Activated B cell treated with CpG ODN at 0.5 μM for 24 hours (primary cell): ENCODE data around the gene ZFYVE9. TPM values are rescaled to one million over a fixed set of nuclear protein-coding genes. Genes with fewer than 3 reads are reported as not detected.

Source experiments
- ATAC-seq: fragments of 200-7000 bp; cut with Tn5 transposase; one replicate; pipeline ENCODE4 v1.10.0; 2021; ENCODE audit warnings: low read depth, mild to moderate bottlenecking, moderate library complexity
- CTCF ChIA-PET: fragments of 350-600 bp; sonication (Branson Sonifier 250); formaldehyde crosslinking; loops from one replicate; lab custom pipeline; 2021; ENCODE audit warnings: antibody characterized with exemption; lab: Charles Lee
- POLR2A ChIA-PET: fragments of 350-600 bp; sonication (Branson Sonifier 250); formaldehyde crosslinking; loops from one replicate; lab custom pipeline; 2021; ENCODE audit warnings: antibody characterized with exemption; lab: Charles Lee
- DNase-seq: peaks from one replicate; pipeline ENCODE4 v3.0.0; 2022
- H3K27ac Mint-ChIP-seq: one replicate; pipeline ENCODE4 v1.8.0; 2020; ENCODE audit warnings: mixed read lengths
- H3K27me3 Mint-ChIP-seq: one replicate; pipeline ENCODE4 v1.8.0; 2021; ENCODE audit warnings: mixed read lengths
- H3K36me3 Mint-ChIP-seq: one replicate; pipeline ENCODE4 v1.8.0; 2021; ENCODE audit warnings: low read depth, mixed read lengths
- H3K4me1 Mint-ChIP-seq: one replicate; pipeline ENCODE4 v1.8.0; 2021; ENCODE audit warnings: mixed read lengths
- H3K4me3 Mint-ChIP-seq: one replicate; pipeline ENCODE4 v1.8.0; 2020; ENCODE audit warnings: mild to moderate bottlenecking, mixed read lengths
- H3K9me3 Mint-ChIP-seq: one replicate; pipeline ENCODE4 v1.8.0; 2020; ENCODE audit warnings: mixed read lengths
- CTCF ChIP-seq: fragments of 200-600 bp; IDR thresholded peaks from one replicate; pipeline ENCODE4 v1.8.0; 2022; ENCODE audit warnings: antibody characterized with exemption, mild to moderate bottlenecking
- intact Hi-C: fragments of 100-400 bp; cut with micrococcal nuclease; formaldehyde crosslinking; loops from one replicate; pipeline ENCODE4 v1.15.1; 2024
- total RNA-seq: library from RNA; stranded (reverse); gene quantifications from 2 replicates; pipeline ENCODE4 v1.2.3, GENCODE V29; 2022

Gene ZFYVE9
- total RNA-seq, 1 donor from 2014 or later = 3.2 TPM

DNA sequence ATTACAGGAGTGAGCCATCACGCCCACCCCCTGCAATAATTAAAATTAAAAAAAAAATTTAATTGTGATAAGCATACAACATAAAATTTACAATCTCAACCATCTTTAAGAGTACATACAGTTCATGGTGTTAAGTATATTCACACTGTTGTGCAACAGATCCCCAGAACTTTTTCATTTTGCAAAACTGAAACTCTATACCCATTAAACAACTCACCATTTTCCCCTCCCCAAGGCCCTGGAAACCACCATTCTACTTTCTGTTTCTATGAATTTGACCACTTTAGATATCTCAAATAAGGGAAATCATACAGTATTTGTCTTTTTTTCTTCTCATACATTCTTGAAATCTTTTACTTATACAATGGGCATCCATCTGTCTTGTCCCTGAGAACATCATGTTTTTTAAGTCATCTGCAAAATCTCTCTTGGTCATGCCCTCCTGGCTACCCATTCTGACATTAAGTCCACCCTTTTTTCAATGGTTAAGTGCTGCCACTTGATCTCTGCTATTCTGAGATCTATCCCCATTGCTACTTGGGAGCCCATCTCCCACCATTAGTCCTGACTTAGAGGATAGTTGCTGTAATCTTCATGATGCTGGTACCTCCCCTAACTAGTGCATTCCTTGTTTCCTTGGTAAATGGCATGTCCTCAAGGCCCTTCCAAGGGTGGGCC, 39.4 kb upstream of the ZFYVE9 start:
- DNase-seq (no peak), ATAC-seq (no peak)
- intact Hi-C loops = no loop called here
- H3K27ac Mint-ChIP-seq = no peak overlapping the region
- H3K36me3 Mint-ChIP-seq = no peaks in the 10 kb centered on the region
- no peaks in the 10 kb centered on the region for H3K4me1 Mint-ChIP-seq
- CTCF ChIA-PET = no interaction called here
- H3K27me3 Mint-ChIP-seq = no peaks in the 10 kb centered on the region
- no peak for TF ChIP-seq CTCF
- H3K9me3 Mint-ChIP-seq = no peaks in the 10 kb centered on the region
- no peak overlapping the region for H3K4me3 Mint-ChIP-seq
- POLR2A ChIA-PET = no interaction called here

DNA sequence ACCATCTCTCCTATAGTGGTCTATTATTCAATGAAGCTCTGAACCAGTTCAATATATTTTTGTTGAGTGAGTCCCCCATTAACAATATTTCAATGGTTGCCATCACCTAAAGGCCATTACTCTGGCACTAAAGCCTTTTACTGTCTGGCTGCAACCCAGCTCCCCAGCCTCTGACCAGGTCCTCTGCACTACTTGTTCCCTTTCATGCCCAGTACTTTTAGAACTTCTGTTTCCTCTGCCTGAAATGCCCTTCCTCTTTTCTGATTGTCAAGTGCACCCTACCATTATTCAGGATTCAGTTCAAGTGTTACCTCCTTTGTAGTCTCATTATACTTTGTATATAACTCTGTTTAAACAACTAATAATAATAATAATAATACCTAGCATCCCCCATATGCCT, 30.4 kb upstream of the ZFYVE9 start:
- no peak overlapping the region for H3K27ac Mint-ChIP-seq
- POLR2A ChIA-PET = no interaction called here
- ATAC-seq = no peak
- no peaks in the 10 kb centered on the region for H3K9me3 Mint-ChIP-seq
- DNase-seq = no peak
- H3K36me3 Mint-ChIP-seq = no peaks in the 10 kb centered on the region
- TF ChIP-seq CTCF = no peak
- CTCF ChIA-PET = no interaction called here
- intact Hi-C loops = no loop called here
- H3K4me3 Mint-ChIP-seq = no peak overlapping the region
- H3K27me3 Mint-ChIP-seq = peaks cover 2% of the 10 kb centered on the region
- H3K4me1 Mint-ChIP-seq = peaks cover 2% of the 10 kb centered on the region

GRCh38 chr1:52112489-52112888, 29.4 kb upstream of the ZFYVE9 start:
- intact Hi-C loops = no loop called here
- H3K9me3 Mint-ChIP-seq = no peaks in the 10 kb centered on the region
- H3K36me3 Mint-ChIP-seq = no peaks in the 10 kb centered on the region
- peaks cover 2% of the 10 kb centered on the region for H3K4me1 Mint-ChIP-seq
- ATAC-seq (no peak), DNase-seq (no peak)
- no peak for TF ChIP-seq CTCF
- CTCF ChIA-PET = interaction anchor here (0.7 kb wide), 1 partner anchor 329 kb away, joined by 3 read pairs; no protein-coding TSS in a partner anchor
- H3K4me3 Mint-ChIP-seq = no peak overlapping the region
- no peak overlapping the region for H3K27ac Mint-ChIP-seq
- POLR2A ChIA-PET = no interaction called here
- peaks cover 2% of the 10 kb centered on the region for H3K27me3 Mint-ChIP-seq

GRCh38 chr1:52119301-52120079, 22.4 kb upstream of the ZFYVE9 start:
- DNase-seq (no peak), ATAC-seq (no peak)
- Mint-ChIP-seq H3K4me3 (no peak overlapping the region), H3K4me1 (no peaks in the 10 kb centered on the region), H3K9me3 (no peaks in the 10 kb centered on the region), H3K36me3 (no peaks in the 10 kb centered on the region), H3K27me3 (peaks cover 8% of the 10 kb centered on the region), H3K27ac (no peak overlapping the region)
- ChIA-PET CTCF (no interaction called here), POLR2A (no interaction called here)
- TF ChIP-seq CTCF = no peak
- intact Hi-C loops = no loop called here

DNA sequence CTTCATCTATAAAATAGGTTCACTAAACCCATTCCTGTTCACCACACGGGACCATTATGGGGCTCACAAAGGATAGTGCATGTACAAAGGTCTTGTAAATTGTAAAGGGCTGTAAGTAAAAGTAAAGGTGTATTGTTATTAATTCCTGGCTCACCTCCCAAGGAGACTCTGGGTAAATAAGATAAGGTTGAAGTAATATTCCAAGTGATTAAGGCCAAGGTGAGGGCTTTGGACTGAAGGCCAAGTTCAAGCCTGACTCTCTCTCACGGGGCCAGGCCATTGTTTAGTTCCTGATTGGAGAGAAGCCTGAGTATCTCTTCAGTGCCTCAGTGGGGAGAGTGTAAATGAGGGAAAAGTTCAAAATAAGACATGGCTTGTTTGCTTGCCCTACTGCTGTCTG, 19.5 kb upstream of the ZFYVE9 start:
- ChIA-PET CTCF (no interaction called here), POLR2A (no interaction called here)
- ATAC-seq (no peak), DNase-seq (no peak)
- Mint-ChIP-seq H3K36me3 (no peaks in the 10 kb centered on the region), H3K4me1 (peaks cover 4% of the 10 kb centered on the region), H3K27ac (no peak overlapping the region), H3K27me3 (peaks cover 18% of the 10 kb centered on the region), H3K9me3 (no peaks in the 10 kb centered on the region), H3K4me3 (no peak overlapping the region)
- intact Hi-C loops = no loop called here
- no peak for TF ChIP-seq CTCF
